CD14-positive monocyte (primary cell): Measurements from ENCODE around the gene TMEM134. TPM values are rescaled to one million over a fixed set of nuclear protein-coding genes. Genes with fewer than 3 reads are reported as not detected.

Experiments used
- DNase-seq, 3 donors: peaks; one replicate each; pipeline ENCODE4 v3.0.0-alpha.2; 2011 to 2022
- H2AFZ ChIP-seq: 2 replicates; pipeline ENCODE4 v1.6.0; 2012; ENCODE audit warnings: mild to moderate bottlenecking, low read depth, low read length, inconsistent platforms; ENCODE audit not compliant: insufficient read depth, poor library complexity, severe bottlenecking
- H3K27ac ChIP-seq, 2 donors: 1 replicate in 1 of 2; 2 replicates in 1 of 2; pipeline ENCODE4 v1.5.1; 2012 to 2013; ENCODE audit warnings: low read length in 2 of 2, control low read depth in 1 of 2, inconsistent platforms in 1 of 2, low read depth in 1 of 2, mild to moderate bottlenecking in 1 of 2
- H3K27me3 ChIP-seq, 2 donors: one replicate each; pipeline versions ENCODE4 v1.6.0 to v1.6.1; 2011 to 2013; ENCODE audit warnings: low read length in 2 of 2; ENCODE audit not compliant: control insufficient read depth in 2 of 2, insufficient read depth in 2 of 2
- H3K36me3 ChIP-seq, 2 donors: replicated peaks in 1 of 2; 1 replicate in 1 of 2; 2 replicates in 1 of 2; pipeline versions ENCODE4 v1.5.1 to v1.6.1; 2012 to 2013; ENCODE audit warnings: low read length in 2 of 2, control low read depth in 1 of 2, inconsistent platforms in 1 of 2, mild to moderate bottlenecking in 1 of 2; ENCODE audit not compliant: insufficient read depth in 2 of 2, control insufficient read depth in 1 of 2
- H3K4me1 ChIP-seq, 2 donors: 1 replicate in 1 of 2; 2 replicates in 1 of 2; pipeline versions ENCODE4 v1.5.1 to v1.6.1; 2012 to 2013; ENCODE audit warnings: low read length in 2 of 2, control low read depth in 1 of 2, inconsistent platforms in 1 of 2, mild to moderate bottlenecking in 1 of 2, moderate library complexity in 1 of 2; ENCODE audit not compliant: insufficient read depth in 2 of 2, control insufficient read depth in 1 of 2
- H3K4me2 ChIP-seq: replicated peaks from 2 replicates; pipeline ENCODE3; 2012; ENCODE audit warnings: low read length, moderate library complexity, mild to moderate bottlenecking; ENCODE audit not compliant: poor library complexity, severe bottlenecking; ENCODE audit errors: extremely low read depth
- H3K4me3 ChIP-seq, 3 experiments: fragments of 200-600 bp in 1 of 3; sonication (generic) in 1 of 3; replicated peaks in 1 of 3; 1 replicate in 2 of 3; 2 replicates in 1 of 3; pipeline ENCODE4 v1.5.1; 2011 to 2013; ENCODE audit warnings: low read length in 3 of 3, mild to moderate bottlenecking in 3 of 3, control low read depth in 2 of 3, low read depth in 2 of 3, inconsistent platforms in 1 of 3, moderate library complexity in 1 of 3
- H3K79me2 ChIP-seq: 2 replicates; pipeline ENCODE4 v1.6.0; 2012; ENCODE audit warnings: mild to moderate bottlenecking, control low read depth, inconsistent platforms, low read length, moderate library complexity; ENCODE audit not compliant: insufficient read depth
- H3K9ac ChIP-seq: 2 replicates; pipeline ENCODE4 v1.6.0; 2017; ENCODE audit warnings: low read length, mild to moderate bottlenecking; ENCODE audit not compliant: insufficient read depth, poor library complexity, severe bottlenecking
- H3K9me3 ChIP-seq, 2 donors: replicated peaks in 1 of 2; 1 replicate in 1 of 2; 2 replicates in 1 of 2; pipeline versions ENCODE4 v1.5.1 to v1.6.1; 2012 to 2013; ENCODE audit warnings: low read length in 2 of 2, control low read depth in 1 of 2; ENCODE audit not compliant: control insufficient read depth in 1 of 2, insufficient read depth in 1 of 2
- H4K20me1 ChIP-seq: 2 replicates; pipeline ENCODE4 v1.6.0; 2012; ENCODE audit warnings: mild to moderate bottlenecking, low read length, control low read depth, moderate library complexity; ENCODE audit not compliant: insufficient read depth
- H3K27ac Mint-ChIP-seq, 7 donors: one replicate each; pipeline ENCODE4 v1.8.0; 2020; ENCODE audit warnings: mild to moderate bottlenecking in 7 of 7, mixed read lengths in 7 of 7, moderate library complexity in 6 of 7, inconsistent platforms in 2 of 7
- H3K27me3 Mint-ChIP-seq, 3 donors: one replicate each; pipeline ENCODE4 v1.8.0; 2021 to 2022; ENCODE audit warnings: low read depth in 3 of 3, mild to moderate bottlenecking in 3 of 3, mixed read lengths in 3 of 3, moderate library complexity in 3 of 3, inconsistent platforms in 1 of 3
- H3K36me3 Mint-ChIP-seq, 2 donors: one replicate each; pipeline ENCODE4 v1.8.0; 2020; ENCODE audit warnings: mixed read lengths in 2 of 2, inconsistent platforms in 1 of 2, mild to moderate bottlenecking in 1 of 2
- H3K4me1 Mint-ChIP-seq: one replicate; pipeline ENCODE4 v1.8.0; 2020; ENCODE audit warnings: mild to moderate bottlenecking, mixed read lengths
- H3K4me3 Mint-ChIP-seq, 2 donors: one replicate each; pipeline ENCODE4 v1.8.0; 2020; ENCODE audit warnings: mild to moderate bottlenecking in 2 of 2, mixed read lengths in 2 of 2, moderate library complexity in 1 of 2
- H3K9me3 Mint-ChIP-seq, 7 donors: one replicate each; pipeline ENCODE4 v1.8.0; 2020 to 2022; ENCODE audit warnings: mixed read lengths in 7 of 7, mild to moderate bottlenecking in 6 of 7, moderate library complexity in 6 of 7, inconsistent platforms in 2 of 7
- WGBS: methylation state at CpG from one replicate; pipeline ENCODE4 v1.1.5; 2013; ENCODE audit warnings: missing lambda C conversion rate; ENCODE audit not compliant: insufficient coverage; 5-methylcytosine and 5-hydroxymethylcytosine counted together
- intact Hi-C, 2 donors: fragments of 100-400 bp; cut with micrococcal nuclease; formaldehyde crosslinking; loops; one replicate each; pipeline versions ENCODE4 v1.15.0 to v1.15.1; 2023
- polyA plus RNA-seq, 3 donors: library from polyadenylated mRNA; depleted of rRNA in 1 of 3; unstranded in 2 of 3; stranded (reverse) in 1 of 3; fragments of 300-500 nt in 2 of 3; fragments of >200 nt in 1 of 3; fragmentation: Illumina TruSeq in 2 of 3; gene quantifications; 1 replicate in 2 of 3; 2 replicates in 1 of 3; pipeline ENCODE4 v1.2.3, GENCODE V29; 2012 to 2021
- TF ChIP-seq, protein P1 (sequence below): fragments of 200-600 bp; IDR thresholded peaks from one replicate; pipeline ENCODE4 v1.8.0; 2022; ENCODE audit warnings: antibody characterized with exemption, mild to moderate bottlenecking

The TMEM134 gene
- polyA plus RNA-seq, 3 donors = 67.4 to 104 (median 76.8) TPM

DNA sequence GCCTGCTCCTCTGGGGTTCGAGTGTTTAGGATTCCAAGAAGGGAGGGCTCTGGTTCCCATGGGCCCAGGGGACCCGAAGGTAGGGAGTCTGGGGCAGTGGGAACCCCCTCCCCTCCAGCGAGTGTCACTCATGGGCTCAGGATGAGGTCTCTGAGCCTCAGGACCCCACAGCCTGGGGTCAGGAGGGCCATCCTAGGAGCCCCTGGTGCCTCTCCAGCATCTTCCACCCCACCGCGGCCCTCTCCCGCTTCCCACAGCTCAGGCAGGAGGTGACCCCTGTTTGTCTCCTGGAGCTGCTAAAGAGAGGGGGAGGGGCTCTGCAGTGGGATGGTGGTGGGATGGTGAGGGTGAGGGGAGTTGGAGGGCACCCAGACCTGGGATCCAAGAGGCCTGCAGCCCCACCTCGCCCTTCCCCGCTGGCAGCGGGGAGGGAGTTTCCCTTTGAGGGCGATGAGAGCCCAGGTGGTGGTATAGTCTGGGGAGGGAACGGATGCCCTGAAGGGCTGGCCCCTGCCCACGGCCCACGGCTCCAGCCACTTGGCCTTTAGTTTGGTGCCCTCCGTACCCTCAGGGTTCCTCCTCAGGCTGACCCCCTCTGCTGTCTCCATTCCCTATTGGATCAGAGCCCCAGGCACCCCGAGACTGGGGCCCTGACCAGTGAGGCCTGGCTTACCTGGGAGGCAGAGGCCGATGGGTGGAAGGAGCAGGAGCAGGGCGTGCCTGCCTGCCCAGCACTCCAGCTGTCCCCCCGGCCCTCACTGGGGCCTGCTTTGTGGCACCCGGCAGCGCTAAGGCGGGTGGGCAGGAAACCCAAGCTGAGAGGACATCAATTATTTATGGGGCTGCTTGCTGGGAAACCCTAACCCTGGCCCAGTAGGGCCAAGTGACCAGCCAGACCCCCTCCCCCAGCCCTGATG lies 15.0 kb downstream of the TMEM134 start:
- TF ChIP-seq, protein P1, sequence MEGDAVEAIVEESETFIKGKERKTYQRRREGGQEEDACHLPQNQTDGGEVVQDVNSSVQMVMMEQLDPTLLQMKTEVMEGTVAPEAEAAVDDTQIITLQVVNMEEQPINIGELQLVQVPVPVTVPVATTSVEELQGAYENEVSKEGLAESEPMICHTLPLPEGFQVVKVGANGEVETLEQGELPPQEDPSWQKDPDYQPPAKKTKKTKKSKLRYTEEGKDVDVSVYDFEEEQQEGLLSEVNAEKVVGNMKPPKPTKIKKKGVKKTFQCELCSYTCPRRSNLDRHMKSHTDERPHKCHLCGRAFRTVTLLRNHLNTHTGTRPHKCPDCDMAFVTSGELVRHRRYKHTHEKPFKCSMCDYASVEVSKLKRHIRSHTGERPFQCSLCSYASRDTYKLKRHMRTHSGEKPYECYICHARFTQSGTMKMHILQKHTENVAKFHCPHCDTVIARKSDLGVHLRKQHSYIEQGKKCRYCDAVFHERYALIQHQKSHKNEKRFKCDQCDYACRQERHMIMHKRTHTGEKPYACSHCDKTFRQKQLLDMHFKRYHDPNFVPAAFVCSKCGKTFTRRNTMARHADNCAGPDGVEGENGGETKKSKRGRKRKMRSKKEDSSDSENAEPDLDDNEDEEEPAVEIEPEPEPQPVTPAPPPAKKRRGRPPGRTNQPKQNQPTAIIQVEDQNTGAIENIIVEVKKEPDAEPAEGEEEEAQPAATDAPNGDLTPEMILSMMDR = no peak
- Histone ChIP-seq H3K4me3 (no peak overlapping the region), H3K9me3 (no peaks in the 10 kb centered on the region), H3K27ac (no peak overlapping the region), H3K79me2 (no peaks in the 10 kb centered on the region), H3K27me3 (no peaks in the 10 kb centered on the region), H3K4me1 (peaks cover 17 to 29% of the 10 kb centered on the region in 2 donors), H3K9ac (no peak overlapping the region), H2AFZ (no peak overlapping the region), H3K36me3 (no peaks in the 10 kb centered on the region), H3K4me2 (no peak overlapping the region), H4K20me1 (no peaks in the 10 kb centered on the region)
- Mint-ChIP-seq H3K27ac (no peak overlapping the region), H3K27me3 (peaks cover 0 to 4% (median 2%) of the 10 kb centered on the region in 3 donors), H3K36me3 (no peaks in the 10 kb centered on the region), H3K4me1 (peaks cover 16% of the 10 kb centered on the region), H3K4me3 (no peak overlapping the region), H3K9me3 (no peaks in the 10 kb centered on the region)
- DNase-seq = no peak
- WGBS = 83% methylated on average over 11 of the region's 21 CpGs
- intact Hi-C loops = no loop called here

GRCh38 chr11:67452141-67452952 lies 16.7 kb downstream of the TMEM134 start, which contains the start of gene GPR152:
GPR152 (minus strand) TSS chr11:67452729; CDS start chr11:67452724, 5 bp downstream.
- no peak for DNase-seq
- Histone ChIP-seq H3K4me3 (no peak within 1 kb of the TSS), H3K79me2 (no peaks in the 10 kb centered on the region), H4K20me1 (no peaks in the 10 kb centered on the region), H3K9ac (no peak within 1 kb of the TSS), H3K27me3 (no peaks in the 10 kb centered on the region), H3K4me1 (peaks cover 25 to 41% of the 10 kb centered on the region in 2 donors), H3K9me3 (no peaks in the 10 kb centered on the region), H3K4me2 (no peak within 1 kb of the TSS), H2AFZ (no peak within 1 kb of the TSS), H3K36me3 (no peaks in the 10 kb centered on the region), H3K27ac (no peak within 1 kb of the TSS)
- intact Hi-C loops = no loop called here
- H3K9me3 Mint-ChIP-seq = no peaks in the 10 kb centered on the region
- TF ChIP-seq, protein P1 = no peak
- no peak within 1 kb of the TSS for H3K27ac Mint-ChIP-seq
- H3K27me3 Mint-ChIP-seq = peaks cover 0 to 2% (median 2%) of the 10 kb centered on the region in 3 donors
- 88% methylated on average over 28 of the region's 33 CpGs for WGBS
- H3K36me3 Mint-ChIP-seq = no peaks in the 10 kb centered on the region
- H3K4me3 Mint-ChIP-seq = no peak within 1 kb of the TSS
- H3K4me1 Mint-ChIP-seq = peaks cover 23% of the 10 kb centered on the region
